ENCODE results near the gene RPS16.

RPS16 gene

DNA sequence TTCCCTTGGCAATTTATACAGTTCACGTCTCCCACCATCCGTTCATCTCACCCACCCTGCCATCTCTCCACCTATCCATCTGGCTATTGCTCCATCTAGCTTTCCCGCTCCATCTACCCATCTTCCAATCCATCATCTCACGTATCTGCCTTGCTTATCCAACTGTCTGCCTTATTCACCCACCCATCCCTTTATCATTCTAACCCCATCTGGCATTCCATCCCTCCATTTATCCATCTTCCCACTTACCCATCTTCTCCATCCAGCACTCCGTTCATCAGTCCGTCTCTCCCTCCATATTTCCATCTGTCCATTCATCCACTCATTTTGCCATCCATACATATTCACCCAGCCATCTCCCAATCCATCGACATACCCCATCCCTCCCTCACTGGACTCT lies 10.0 kb downstream of the RPS16 start:
- DNase-seq (ENCODE audit: low read depth, low spot score) = no peak
- no peak overlapping the region for H3K4me3 ChIP-seq (ENCODE audit: low read length)

DNA sequence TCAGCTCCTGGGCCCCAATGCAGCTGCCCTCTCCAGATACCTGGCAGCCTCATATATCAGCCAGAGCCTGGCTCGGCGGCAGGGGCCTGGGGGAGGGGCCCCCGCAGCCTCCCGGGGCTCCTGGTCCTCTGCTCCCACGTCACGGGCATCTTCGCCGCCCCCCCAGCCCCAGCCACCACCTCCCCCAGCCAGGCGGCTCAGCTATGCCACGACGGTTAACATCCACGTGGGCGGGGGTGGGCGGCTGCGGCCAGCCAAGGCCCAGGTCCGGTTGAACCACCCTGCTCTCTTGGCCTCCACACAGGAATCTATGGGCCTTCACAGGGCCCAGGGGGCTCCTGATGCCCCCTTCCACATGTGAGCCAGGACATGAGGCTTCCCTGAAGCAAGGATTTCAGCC lies 10.8 kb downstream of the RPS16 start:
- no peak for DNase-seq (ENCODE audit: low read depth, low spot score)
- no peak overlapping the region for H3K4me3 ChIP-seq (ENCODE audit: low read length)

DNA sequence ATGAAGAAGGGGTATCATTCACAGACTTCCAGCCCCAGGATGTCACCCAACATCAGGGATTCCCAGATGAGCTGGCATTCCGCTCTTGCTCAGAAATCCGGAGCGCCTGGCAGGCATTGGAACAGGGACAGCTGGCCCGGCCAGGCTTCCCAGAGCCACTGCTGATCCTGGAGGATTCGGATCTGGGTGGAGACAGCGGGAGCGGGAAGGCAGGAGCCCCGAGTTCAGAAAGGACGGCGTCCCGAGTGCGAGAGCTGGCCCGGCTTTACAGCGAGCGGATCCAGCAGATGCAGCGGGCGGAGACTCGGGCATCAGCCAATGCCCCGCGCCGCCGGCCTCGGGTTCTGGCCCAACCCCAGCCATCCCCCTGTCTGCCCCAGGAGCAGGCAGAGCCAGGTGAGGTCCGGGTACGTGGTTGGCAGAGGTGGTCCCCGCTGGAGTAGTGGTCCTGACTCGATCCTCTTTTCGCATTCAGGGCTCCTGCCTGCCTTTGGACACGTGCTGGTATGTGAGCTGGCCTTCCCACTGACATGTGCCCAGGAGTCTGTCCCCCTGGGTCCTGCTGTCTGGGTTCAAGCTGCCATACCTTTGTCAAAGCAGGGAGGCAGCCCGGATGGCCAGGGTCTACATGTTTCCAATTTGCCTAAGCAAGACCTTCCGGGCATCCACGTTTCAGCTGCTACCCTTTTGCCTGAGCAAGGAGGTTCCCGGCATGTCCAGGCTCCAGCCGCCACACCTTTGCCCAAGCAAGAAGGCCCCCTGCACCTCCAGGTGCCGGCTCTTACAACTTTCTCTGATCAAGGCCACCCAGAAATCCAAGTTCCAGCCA lies 12.3 kb downstream of the RPS16 start:
- DNase-seq (ENCODE audit: low read depth, low spot score) = no peak
- no peak overlapping the region for H3K4me3 ChIP-seq (ENCODE audit: low read length)

DNA sequence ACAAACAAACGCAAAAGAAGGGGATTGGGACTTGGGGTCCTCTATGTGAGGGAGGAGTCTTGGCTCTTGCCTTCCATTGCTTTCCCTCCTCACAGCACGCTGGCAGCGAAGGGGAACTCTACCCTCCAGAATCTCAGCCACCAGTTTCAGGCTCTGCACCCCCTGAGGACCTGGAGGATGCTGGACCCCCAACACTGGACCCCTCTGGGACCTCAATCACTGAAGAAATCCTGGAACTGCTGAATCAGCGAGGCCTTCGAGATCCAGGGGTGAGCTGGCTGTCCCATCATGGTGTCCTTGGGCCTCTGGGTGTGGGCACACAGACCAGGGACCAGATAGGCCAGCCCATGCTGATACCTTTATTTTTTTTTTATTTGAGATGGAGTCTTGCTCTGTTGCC lies 13.7 kb downstream of the RPS16 start:
- no peak for DNase-seq (ENCODE audit: low read depth, low spot score)

DNA sequence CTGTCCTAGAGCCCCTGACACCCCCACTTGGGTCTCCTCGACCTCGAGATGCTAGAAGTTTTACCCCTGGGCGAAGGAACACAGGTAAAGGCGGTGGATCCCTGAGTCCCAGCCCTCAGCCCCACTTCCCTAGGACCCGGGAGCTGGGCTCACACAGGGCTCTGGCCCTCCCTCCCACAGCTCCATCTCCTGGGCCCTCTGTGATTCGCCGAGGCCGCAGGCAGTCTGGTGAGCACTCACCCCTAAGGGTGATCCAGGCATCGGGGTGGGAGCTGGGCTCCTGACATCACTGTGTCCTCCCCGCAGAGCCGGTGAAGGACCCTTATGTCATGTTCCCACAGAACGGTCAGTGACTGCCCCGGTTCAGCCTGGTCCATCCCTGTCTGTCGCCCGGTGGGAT lies 15.0 kb downstream of the RPS16 start:
- no peak overlapping the region for H3K4me3 ChIP-seq (ENCODE audit: low read length)
- no peak for DNase-seq (ENCODE audit: low read depth, low spot score)

More for the DNA sequence above, 13.7 kb downstream of the RPS16 start:
- H3K4me3 ChIP-seq (ENCODE audit: low read length) = no peak overlapping the region

DNA sequence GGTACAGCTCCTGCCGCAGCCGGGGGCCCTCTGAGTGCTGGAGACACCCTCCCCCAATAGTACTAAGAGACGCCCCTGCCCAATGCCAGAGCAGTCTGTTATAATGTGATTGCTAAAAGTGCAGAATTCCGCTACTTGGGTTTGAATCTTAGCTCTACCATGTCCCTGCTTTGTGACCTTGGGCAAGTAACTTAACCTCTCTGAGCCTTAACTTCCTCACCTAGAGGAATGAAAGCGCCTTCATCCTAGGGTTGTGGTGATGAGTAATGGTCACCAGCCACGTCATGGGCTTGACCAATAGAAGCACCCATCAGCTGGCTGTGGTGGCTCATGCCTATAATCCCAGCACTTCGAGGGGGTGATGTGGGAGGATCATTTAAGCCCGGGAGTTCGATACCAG lies 16.7 kb downstream of the RPS16 start:
- DNase-seq (ENCODE audit: low read depth, low spot score) = no peak
- no peak overlapping the region for H3K4me3 ChIP-seq (ENCODE audit: low read length)

DNA sequence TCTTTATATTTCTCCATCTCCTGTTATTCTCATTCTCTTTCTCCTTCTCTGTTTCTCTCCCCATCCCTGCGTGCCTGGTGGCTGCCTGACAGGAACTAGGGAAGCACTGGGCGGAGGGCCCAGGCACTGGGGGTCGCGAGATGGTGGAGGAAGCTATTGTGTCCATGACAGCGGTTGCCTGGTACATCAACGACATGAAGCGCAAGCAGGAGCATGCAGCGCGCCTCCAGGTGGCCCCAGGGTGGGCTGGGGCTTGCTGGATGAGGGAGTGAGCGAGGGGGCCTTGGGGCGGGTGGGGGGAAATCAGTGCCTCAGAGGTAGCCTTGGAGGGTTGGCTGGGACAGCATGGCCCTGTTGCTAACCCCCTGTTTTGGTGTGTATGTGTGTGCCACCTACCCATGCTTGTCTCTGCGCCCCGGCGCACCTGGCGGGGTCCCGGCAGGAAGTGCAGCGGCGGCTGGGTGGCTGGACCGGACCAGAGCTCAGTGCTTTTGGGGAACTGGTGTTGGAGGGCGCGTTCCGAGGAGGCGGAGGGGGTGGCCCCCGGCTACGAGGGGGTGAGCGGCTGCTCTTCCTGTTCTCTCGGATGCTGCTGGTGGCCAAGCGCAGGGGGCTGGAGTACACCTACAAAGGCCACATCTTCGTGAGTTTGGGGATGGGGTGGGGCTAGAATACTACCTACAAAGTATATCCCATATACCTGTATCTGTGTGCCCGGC lies 18.1 kb downstream of the RPS16 start:
- no peak overlapping the region for H3K4me3 ChIP-seq (ENCODE audit: low read length)
- DNase-seq (ENCODE audit: low read depth, low spot score) = no peak

DNA sequence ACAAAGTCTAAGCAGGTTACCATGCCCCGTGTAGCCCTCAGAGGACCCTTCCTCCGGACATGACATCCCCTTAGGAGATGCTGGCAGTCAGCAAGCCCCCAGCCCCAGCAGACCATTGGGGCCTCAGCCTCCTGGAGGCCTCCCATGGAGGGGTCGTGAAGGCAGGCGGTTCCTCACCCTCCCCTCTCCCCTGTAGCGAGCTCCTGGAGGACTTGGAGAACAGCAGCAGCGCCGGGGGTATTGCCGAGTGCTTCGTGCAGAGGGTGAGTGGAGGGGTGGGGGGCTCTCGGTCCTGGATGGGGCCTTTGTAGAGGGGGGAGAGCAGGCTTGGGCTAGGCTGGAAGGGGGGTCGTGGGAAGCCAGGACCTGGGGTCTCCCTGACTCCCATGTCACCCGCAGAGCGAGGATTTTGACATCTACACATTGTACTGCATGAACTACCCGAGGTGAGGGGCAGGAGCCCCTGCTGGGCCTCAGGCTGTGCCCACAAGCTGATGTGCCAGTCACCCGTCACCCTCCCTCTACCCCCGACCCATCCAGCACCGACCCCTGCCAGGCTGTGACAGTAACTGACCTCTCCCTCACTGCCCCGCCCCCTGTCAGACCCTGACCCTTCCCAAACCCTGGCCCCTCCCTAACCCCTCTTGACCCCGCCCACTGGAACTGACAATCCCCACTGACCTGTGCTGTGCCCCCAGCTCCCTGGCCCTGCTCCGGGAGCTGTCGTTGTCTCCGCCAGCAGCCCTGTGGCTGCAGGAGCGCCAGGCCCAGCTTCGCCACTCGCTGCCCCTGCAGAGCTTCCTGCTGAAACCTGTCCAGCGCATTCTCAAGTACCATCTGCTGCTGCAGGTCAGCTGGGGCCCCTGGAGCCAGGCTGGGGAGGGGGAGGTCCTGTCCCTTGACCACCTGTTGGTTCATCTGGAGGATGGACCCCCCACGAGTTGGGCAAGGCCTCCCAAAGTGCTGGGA lies 19.3 kb downstream of the RPS16 start:
- H3K4me3 ChIP-seq (ENCODE audit: low read length) = no peak overlapping the region
- DNase-seq (ENCODE audit: low read depth, low spot score) = no peak

DNA sequence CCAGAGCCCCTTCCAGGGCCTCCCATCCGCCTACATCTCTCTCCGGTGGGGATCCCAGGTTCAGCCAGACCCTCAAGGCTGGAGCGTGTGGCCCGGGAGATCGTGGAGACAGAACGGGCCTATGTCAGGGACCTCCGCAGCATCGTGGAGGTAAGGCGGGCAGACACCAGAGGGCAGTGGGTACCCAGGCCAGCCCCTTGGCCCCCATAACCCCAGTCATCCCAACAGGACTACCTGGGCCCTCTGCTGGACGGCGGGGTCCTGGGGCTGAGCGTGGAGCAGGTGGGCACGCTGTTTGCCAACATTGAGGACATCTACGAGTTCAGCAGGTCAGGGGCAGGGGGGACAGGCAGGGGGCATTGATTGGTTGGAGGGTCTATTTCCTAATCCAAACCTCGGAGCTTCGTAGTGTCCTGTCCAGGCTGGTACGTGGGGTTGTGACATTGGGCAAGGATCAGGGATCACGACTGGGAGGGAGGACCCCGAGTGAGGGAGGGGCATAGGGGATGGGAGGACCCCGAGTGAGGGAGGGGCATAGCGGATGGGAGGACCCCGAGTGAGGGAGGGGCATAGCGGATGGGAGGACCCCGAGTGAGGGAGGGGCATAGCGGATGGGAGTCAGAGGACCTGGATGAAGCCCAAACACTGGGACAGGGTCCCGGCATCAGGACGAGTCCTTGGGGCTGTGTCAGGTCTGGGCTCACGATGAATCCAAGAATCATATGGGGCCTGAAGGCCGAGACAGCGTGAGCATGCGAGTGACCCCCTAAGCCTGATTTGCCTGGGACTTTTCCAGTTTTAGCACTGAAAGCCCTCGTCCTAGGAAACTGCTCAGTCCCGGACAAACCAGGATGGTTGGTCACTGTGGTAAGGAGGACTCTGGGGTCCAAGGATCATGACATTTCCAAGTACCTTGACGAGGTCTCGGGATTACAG lies 20.4 kb downstream of the RPS16 start:
- no peak overlapping the region for H3K4me3 ChIP-seq (ENCODE audit: low read length)
- DNase-seq (ENCODE audit: low read depth, low spot score) = no peak

DNA sequence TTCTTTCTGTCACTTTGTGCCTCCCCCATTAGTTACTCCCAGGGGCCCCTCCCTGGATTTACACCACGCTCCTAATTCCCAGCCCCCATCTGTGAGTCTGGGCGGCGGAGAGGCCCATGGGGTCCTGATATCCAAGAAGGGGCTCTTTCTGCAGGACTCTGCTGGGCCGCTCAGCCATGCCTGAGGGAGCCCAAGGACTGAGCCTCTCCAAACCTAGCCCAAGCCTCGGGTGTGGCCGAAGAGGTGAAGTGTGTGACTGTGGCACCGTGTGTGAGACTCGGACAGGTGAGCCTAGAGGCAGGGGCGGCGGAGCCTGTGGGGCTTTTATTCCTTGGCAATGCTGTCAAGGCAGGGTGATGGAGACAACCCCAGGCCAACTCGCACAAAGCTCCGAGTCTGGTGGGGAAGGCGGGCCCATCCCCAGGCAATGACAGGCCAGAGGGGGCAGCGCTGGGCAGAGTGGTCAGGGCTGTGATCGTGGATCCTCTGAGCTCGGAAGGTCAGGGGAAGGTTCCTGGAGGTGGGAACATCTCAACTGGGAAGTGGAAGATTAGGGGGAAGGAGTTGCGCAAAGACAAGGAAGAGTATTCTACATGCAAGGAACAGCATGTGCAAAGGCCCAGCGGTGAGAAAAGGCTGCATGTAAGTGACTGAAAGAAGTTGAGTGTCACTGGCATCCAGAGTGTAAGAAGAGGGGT lies 21.7 kb downstream of the RPS16 start:
- no peak for DNase-seq (ENCODE audit: low read depth, low spot score)
- peak overlapping the region; percentile 91 for H3K4me3 ChIP-seq (ENCODE audit: low read length)

DNA sequence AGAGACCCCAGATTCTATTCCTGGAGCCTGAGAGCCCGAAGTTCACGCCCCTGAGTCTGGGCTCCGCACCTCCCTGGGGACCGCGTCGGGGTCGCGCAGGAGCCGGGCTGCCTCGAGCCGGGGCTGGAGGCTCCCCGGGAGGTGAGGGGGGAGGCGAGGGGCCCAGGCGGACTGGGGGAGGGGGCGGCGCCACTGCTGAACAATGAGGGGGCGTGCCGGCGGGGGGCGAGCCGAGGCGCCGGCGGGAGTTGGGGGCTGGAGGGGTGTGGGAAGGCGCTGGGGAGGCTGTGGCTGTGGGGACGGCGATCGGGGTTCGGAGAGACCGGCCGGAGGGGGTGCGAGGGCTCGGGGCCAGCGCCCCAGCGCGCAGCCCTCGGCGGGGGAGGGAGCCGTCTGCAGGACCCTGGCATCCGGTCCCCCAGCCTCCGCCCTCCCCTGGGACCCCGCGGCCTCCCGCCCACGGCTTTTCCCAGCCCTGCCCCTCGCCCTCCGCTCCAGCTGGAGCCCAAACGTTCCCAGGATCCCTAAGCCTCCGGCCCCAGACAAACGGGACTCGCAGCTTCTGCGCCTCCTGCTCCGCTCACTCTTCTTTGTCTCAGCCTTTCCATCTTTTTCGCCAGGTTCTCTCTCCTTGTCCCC lies 22.4 kb downstream of the RPS16 start:
- no peak for DNase-seq (ENCODE audit: low read depth, low spot score)
- peak overlapping the region; percentile 91 for H3K4me3 ChIP-seq (ENCODE audit: low read length)

DNA sequence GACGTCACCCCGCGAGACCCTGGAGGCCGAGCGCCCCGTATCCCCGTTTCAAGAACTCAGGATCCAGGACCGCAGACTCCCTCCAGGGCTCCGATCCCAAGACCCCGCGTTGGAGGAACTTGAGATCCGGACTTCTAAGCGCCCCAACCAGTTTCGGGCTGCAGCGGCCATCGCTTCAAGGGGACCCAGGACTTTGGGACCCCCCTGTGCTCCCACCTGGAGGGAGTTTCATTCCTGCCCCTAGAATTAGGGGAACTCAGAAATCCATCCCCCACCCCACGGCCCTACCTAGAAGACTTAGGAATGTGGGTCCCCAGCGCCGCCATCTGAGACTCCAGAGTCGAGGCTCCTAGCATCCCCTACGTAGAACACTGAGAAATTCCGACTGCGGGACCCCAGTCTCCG lies 22.9 kb downstream of the RPS16 start:
- no peak for DNase-seq (ENCODE audit: low read depth, low spot score)
- peak overlapping the region; percentile 91 for H3K4me3 ChIP-seq (ENCODE audit: low read length)

DNA sequence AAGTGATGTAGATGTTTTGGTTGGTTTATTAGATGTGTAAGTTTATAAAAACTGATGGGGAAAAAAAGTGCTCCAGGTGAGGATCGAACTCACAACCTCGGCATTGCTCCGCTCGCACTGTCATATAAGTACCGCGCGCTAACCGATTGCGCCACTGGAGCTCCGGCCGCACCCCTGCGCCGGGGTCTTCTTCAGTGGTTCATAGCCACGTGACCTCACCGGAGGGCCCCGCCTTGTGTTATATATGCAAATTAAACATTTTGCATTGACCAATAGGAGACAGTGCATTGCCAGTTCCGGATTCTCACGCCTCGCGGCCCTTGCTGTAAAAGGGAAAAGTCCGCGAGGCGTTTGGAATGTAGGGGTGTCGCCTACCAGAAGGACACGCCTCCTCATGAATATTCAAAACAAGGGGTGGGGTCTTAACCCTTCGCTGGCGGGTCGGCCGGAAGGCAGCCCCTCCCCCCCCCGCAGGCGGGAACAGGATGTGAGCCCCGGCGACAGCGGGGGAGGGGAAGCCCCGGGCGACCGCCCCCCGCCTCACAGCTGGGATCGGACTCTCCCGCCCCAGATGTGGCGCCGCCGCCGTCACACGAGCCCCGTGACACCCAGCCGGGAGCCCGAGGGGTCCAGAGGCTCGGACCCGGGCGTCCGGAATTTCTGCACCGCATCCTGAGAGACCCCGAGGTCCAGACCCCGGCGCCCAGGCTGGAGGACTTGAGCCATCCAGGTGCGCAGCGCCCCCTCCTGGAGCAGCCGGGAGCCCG lies 23.5 kb downstream of the RPS16 start, which contains the start of gene PLEKHG2:
Gene PLEKHG2, plus strand, starts transcription at position 570 of the 767 bp plus-strand sequence. CDS start 1,418 bp downstream, outside the sequence.
- H3K4me3 ChIP-seq (ENCODE audit: low read length) = peak within 1 kb of the TSS; percentile 91
- DNase-seq (ENCODE audit: low read depth, low spot score) = peak; percentile 100

DNA sequence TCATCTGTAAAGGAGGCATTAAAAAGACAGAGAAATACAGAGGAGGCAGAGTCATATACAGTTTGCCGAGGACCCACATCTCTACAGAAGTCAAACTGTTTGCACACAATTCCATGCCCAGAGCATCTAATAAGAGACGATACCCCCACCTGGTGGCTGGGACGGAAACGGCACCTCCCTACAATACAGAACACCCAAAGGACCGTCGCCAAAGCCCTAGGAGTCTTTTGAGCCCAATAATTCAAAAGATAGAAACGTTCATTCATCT lies 24.0 kb downstream of the RPS16 start:
- peak; percentile 85 for DNase-seq (ENCODE audit: low read depth, low spot score)
- peak overlapping the region; percentile 44 for H3K4me3 ChIP-seq (ENCODE audit: low read length)

DNA sequence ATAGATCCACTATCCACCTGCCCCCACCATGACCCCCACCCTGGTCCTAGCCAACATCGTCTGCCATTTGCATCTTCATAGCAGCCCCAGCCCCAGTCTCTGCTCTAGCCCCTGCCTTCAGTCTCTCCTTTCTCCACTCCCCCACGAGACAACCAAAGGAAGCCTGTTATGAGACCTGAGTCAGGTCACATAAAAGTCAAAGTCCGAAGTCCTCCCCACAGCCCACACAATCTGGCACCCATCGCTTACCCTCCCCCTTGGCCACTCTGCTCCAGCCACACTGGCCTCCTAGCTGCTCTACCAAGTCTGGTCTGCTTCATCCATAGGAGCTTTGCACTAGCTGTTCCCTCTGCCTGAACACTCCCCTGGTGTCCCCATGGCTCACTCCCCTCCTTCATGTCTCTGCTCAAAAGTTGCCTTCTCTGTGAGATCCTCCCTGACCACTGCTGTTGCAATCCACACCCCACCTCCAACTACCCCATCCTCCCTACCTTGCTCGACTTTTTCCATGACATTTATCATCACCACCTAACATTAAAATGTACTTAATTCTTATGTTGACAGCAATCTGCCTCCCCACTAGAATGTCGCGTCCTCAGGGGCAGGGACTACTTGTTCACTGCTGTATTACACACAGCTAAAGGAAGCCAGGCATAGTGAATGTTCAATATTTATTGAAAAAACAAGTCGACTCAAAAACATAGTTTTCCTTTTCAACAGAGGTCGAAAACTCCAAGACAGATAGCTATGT lies 24.5 kb downstream of the RPS16 start:
- no peak for DNase-seq (ENCODE audit: low read depth, low spot score)
- H3K4me3 ChIP-seq (ENCODE audit: low read length) = peak overlapping the region; percentile 44

DNA sequence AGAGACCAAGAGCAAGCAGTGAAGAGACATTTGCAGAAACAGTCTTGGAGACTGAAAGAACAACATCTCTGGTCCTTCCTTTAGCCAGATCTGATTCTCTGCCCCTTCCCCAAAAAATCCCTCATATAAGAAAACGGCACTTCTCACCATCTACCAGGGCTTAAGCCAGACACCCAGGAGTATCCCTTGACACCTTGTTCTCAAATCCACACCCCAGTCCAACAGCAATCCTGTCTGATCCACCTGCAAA lies 25.0 kb downstream of the RPS16 start:
- DNase-seq (ENCODE audit: low read depth, low spot score) = no peak
- peak overlapping the region; percentile 75; the same call in 1 of the 2 replicates for H3K4me3 ChIP-seq (ENCODE audit: low read length)
